Measurements from ENCODE around the gene CAMK2N2.

CAMK2N2 gene

GRCh38 chr3:184257083-184257915, 4.1 kb downstream of the CAMK2N2 start:
- Histone ChIP-seq H3K4me3 (replicated peaks; ENCODE audit: insufficient read depth, low read length) (no peak overlapping the region), H3K27me3 (ENCODE audit: insufficient read depth, poor library complexity, severe bottlenecking) (peaks cover 17% of the 10 kb centered on the region), H3K27ac (replicated peaks) (no peak overlapping the region)
- no peak for DNase-seq (ENCODE audit: low read depth in 1 of 2, low spot score in 1 of 2)
- TF ChIP-seq GABPA (IDR thresholded peaks at IDR 0.05; ENCODE audit: low read depth) (no peak), CTCF (IDR thresholded peaks at IDR 0.05; ENCODE audit: insufficient read depth, low read length) (no peak)

GRCh38 chr3:184255291-184256039, 5.9 kb downstream of the CAMK2N2 start:
- Histone ChIP-seq H3K27ac (replicated peaks) (no peak overlapping the region), H3K27me3 (ENCODE audit: insufficient read depth, poor library complexity, severe bottlenecking) (peaks cover 4% of the 10 kb centered on the region), H3K4me3 (replicated peaks; ENCODE audit: insufficient read depth, low read length) (no peak overlapping the region)
- no peak for TF ChIP-seq SPI1 (IDR thresholded peaks at IDR 0.05; ENCODE audit: borderline replicate concordance, low read depth)
- TF ChIP-seq CTCF (IDR thresholded peaks at IDR 0.05; ENCODE audit: insufficient read depth, low read length) = no peak
- no peak for TF ChIP-seq POLR2AphosphoS5 (IDR thresholded peaks at IDR 0.05; ENCODE audit: low read depth)
- no peak for TF ChIP-seq REST (IDR thresholded peaks at IDR 0.05; ENCODE audit: insufficient replicate concordance, low read depth)
- no peak for TF ChIP-seq GABPA (IDR thresholded peaks at IDR 0.05; ENCODE audit: low read depth)
- DNase-seq (ENCODE audit: low read depth in 1 of 2, low spot score in 1 of 2) = no peak

- Histone ChIP-seq H3K27me3 (ENCODE audit: insufficient read depth, poor library complexity, severe bottlenecking) (no peaks in the 10 kb centered on the region), H3K4me3 (replicated peaks; ENCODE audit: insufficient read depth, low read length) (peak overlapping the region; percentile 95), H3K27ac (replicated peaks) (peak overlapping the region; percentile 94)
- DNase-seq (ENCODE audit: low read depth in 1 of 2, low spot score in 1 of 2) = peak; percentile 81 to 95
- peak; percentile 95 for TF ChIP-seq CTCF (IDR thresholded peaks at IDR 0.05; ENCODE audit: insufficient read depth, low read length)
- no peak for TF ChIP-seq GABPA (IDR thresholded peaks at IDR 0.05; ENCODE audit: low read depth)
Measured at GRCh38 chr3:184250167-184250828, 11.1 kb downstream of the CAMK2N2 start.

- H3K27me3 ChIP-seq (ENCODE audit: insufficient read depth, poor library complexity, severe bottlenecking) = no peaks in the 10 kb centered on the region
- peak within 1 kb of the TSS; percentile 94 for H3K27ac ChIP-seq (replicated peaks)
- DNase-seq (ENCODE audit: low read depth in 1 of 2, low spot score in 1 of 2) = peak; percentile 97 to 99
- TF ChIP-seq CTCF (IDR thresholded peaks at IDR 0.05; ENCODE audit: insufficient read depth, low read length) (peak; percentile 69), POLR2AphosphoS5 (IDR thresholded peaks at IDR 0.05; ENCODE audit: low read depth) (no peak; the same call in 1 of the 2 replicates), GABPA (IDR thresholded peaks at IDR 0.05; ENCODE audit: low read depth) (peak; percentile 89), REST (IDR thresholded peaks at IDR 0.05; ENCODE audit: insufficient replicate concordance, low read depth) (peak; percentile 51), SPI1 (IDR thresholded peaks at IDR 0.05; ENCODE audit: borderline replicate concordance, low read depth) (peak; percentile 82; the same call in 1 of the 2 replicates)
- peak within 1 kb of the TSS; percentile 95 for H3K4me3 ChIP-seq (replicated peaks; ENCODE audit: insufficient read depth, low read length)
Measured at GRCh38 chr3:184249412-184250166, 11.8 kb downstream of the CAMK2N2 start, which contains the start of gene EEF1AKMT4. EEF1AKMT4 (plus strand) TSS chr3:184249672; CDS start chr3:184249695, 23 bp downstream.

Measured in HL-60 (cell line).